Measurements from ENCODE around the gene LINC01488. TPM values are rescaled to one million over a fixed set of nuclear protein-coding genes. Genes with fewer than 3 reads are reported as not detected.

LINC01488 gene
- total and polyA plus RNA-seq, 9 of the 15 experiments (the other 6 are each of a cell fraction or from before 2014, with no cell fraction given), result not detected

DNA sequence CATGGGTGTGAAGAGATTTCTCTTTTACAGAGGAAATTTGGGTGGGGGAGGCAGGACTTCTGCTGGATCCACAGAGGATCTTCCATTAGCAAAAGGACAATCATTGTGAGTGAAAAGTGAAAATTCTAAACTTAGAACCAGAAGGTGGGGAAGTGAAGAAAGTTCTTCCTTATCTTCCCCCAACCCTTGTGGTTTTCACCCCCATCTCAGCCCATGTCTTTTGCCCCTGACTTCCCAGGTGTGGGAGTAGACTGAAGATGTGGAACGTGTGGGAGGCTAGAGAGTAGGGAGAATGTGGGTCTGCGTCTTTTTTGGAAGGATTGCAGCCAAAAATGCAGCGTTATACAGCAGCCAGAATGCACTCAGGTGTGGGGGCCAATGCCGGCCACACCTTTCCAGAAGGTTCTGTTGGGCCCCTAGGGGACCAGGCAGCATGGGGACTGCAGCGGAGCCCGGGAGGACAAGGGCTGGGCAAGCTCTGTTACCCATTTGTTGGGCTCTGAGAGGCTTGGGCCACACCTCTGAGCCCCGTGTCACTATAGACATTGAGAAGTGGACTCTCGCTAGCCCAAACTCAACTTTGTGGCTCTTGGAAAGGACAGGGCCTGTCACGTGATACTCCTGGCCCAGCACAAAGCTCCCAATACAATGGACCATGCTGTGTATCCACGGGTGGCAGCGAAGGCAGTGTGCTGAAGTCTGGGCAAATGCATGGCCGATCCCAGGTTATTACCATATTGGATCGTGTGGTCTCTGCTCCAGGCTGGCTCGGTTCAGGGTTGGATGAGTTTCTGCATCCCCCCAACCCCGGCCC, 32.8 kb upstream of the LINC01488 start (continued):
- TF ChIP-seq, protein P1, sequence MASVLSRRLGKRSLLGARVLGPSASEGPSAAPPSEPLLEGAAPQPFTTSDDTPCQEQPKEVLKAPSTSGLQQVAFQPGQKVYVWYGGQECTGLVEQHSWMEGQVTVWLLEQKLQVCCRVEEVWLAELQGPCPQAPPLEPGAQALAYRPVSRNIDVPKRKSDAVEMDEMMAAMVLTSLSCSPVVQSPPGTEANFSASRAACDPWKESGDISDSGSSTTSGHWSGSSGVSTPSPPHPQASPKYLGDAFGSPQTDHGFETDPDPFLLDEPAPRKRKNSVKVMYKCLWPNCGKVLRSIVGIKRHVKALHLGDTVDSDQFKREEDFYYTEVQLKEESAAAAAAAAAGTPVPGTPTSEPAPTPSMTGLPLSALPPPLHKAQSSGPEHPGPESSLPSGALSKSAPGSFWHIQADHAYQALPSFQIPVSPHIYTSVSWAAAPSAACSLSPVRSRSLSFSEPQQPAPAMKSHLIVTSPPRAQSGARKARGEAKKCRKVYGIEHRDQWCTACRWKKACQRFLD (CRISPR knock-in tag; IDR thresholded peaks at IDR 0.05), result 0 out of 2 replicates have a peak, but pooled peaks have one; percentile 35
- no peak for TF ChIP-seq BDP1 (IDR thresholded peaks at IDR 0.05; ENCODE audit: insufficient read depth, insufficient read length)
- peak; percentile 89 for TF ChIP-seq RAD51 (IDR thresholded peaks at IDR 0.05; ENCODE audit: borderline replicate concordance, low read depth)
- TF ChIP-seq, protein P2, sequence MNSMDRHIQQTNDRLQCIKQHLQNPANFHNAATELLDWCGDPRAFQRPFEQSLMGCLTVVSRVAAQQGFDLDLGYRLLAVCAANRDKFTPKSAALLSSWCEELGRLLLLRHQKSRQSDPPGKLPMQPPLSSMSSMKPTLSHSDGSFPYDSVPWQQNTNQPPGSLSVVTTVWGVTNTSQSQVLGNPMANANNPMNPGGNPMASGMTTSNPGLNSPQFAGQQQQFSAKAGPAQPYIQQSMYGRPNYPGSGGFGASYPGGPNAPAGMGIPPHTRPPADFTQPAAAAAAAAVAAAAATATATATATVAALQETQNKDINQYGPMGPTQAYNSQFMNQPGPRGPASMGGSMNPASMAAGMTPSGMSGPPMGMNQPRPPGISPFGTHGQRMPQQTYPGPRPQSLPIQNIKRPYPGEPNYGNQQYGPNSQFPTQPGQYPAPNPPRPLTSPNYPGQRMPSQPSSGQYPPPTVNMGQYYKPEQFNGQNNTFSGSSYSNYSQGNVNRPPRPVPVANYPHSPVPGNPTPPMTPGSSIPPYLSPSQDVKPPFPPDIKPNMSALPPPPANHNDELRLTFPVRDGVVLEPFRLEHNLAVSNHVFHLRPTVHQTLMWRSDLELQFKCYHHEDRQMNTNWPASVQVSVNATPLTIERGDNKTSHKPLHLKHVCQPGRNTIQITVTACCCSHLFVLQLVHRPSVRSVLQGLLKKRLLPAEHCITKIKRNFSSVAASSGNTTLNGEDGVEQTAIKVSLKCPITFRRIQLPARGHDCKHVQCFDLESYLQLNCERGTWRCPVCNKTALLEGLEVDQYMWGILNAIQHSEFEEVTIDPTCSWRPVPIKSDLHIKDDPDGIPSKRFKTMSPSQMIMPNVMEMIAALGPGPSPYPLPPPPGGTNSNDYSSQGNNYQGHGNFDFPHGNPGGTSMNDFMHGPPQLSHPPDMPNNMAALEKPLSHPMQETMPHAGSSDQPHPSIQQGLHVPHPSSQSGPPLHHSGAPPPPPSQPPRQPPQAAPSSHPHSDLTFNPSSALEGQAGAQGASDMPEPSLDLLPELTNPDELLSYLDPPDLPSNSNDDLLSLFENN (IDR thresholded peaks at IDR 0.05; ENCODE audit: low read depth in 2 of 2, low read length in 2 of 2), result no peak
- TF ChIP-seq RNF2 (IDR thresholded peaks at IDR 0.05), result peak; percentile 68; the same call in 1 of the 2 replicates
- TF ChIP-seq XRCC5 (IDR thresholded peaks at IDR 0.05; ENCODE audit: low read depth, low read length), result no peak
- no peak for TF ChIP-seq ZNF76 (CRISPR knock-in tag; IDR thresholded peaks at IDR 0.05; ENCODE audit: borderline replicate concordance)
- no peak for TF ChIP-seq NONO (IDR thresholded peaks at IDR 0.05; ENCODE audit: low read depth in 2 of 2, low read length in 1 of 2)
- TF ChIP-seq, protein P3, sequence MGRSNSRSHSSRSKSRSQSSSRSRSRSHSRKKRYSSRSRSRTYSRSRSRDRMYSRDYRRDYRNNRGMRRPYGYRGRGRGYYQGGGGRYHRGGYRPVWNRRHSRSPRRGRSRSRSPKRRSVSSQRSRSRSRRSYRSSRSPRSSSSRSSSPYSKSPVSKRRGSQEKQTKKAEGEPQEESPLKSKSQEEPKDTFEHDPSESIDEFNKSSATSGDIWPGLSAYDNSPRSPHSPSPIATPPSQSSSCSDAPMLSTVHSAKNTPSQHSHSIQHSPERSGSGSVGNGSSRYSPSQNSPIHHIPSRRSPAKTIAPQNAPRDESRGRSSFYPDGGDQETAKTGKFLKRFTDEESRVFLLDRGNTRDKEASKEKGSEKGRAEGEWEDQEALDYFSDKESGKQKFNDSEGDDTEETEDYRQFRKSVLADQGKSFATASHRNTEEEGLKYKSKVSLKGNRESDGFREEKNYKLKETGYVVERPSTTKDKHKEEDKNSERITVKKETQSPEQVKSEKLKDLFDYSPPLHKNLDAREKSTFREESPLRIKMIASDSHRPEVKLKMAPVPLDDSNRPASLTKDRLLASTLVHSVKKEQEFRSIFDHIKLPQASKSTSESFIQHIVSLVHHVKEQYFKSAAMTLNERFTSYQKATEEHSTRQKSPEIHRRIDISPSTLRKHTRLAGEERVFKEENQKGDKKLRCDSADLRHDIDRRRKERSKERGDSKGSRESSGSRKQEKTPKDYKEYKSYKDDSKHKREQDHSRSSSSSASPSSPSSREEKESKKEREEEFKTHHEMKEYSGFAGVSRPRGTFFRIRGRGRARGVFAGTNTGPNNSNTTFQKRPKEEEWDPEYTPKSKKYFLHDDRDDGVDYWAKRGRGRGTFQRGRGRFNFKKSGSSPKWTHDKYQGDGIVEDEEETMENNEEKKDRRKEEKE (IDR thresholded peaks at IDR 0.05; ENCODE audit: borderline replicate concordance in 1 of 2, control insufficient read depth in 1 of 2, low read depth in 2 of 2, low read length in 1 of 2), result no peak
- no peak for TF ChIP-seq FIP1L1 (IDR thresholded peaks at IDR 0.05; ENCODE audit: low read depth, low read length, poor library complexity, severe bottlenecking)
- TF ChIP-seq CHD4 (IDR thresholded peaks at IDR 0.05; ENCODE audit: insufficient read depth, insufficient replicate concordance, low read depth, low read length, poor library complexity, severe bottlenecking), result no peak
- TF ChIP-seq EGR1 (conservative IDR thresholded peaks at IDR 0.05), result peak; percentile 86
- no peak for TF ChIP-seq EZH2 (IDR thresholded peaks at IDR 0.05; ENCODE audit: borderline replicate concordance, low read depth, low read length)
- TF ChIP-seq ZNF408 (CRISPR knock-in tag; IDR thresholded peaks at IDR 0.05; ENCODE audit: low read depth), result no peak
- TF ChIP-seq HCFC1 (IDR thresholded peaks at IDR 0.05; ENCODE audit: low read depth, low read length), result no peak
- TF ChIP-seq NR3C1 (CRISPR knock-in tag; IDR thresholded peaks at IDR 0.05), result no peak
- 0 out of 2 replicates have a peak, but pooled peaks have one; percentile 1 for TF ChIP-seq ZKSCAN8 (CRISPR knock-in tag; IDR thresholded peaks at IDR 0.05)
- peak in 1 of 2 experiments; percentile 80; a peak in 2 of 4 replicates for TF ChIP-seq TBL1XR1 (IDR thresholded peaks at IDR 0.05; ENCODE audit: low read length in 2 of 2)
- TF ChIP-seq HNRNPUL1 (IDR thresholded peaks at IDR 0.05; ENCODE audit: low read length), result no peak

All from K562 (cell line).